Liver (tissue), 9 donors: Measurements from ENCODE around the gene BANK1. TPM values are rescaled to one million over a fixed set of nuclear protein-coding genes. Genes with fewer than 3 reads are reported as not detected.

Experiments used
- DNase-seq: peaks from one replicate; pipeline ENCODE4 v3.0.0-alpha.2; 2017; ENCODE audit warnings: low spot score
- H3K27ac ChIP-seq, 2 donors: one replicate each; pipeline ENCODE4 v1.7.0; 2013; ENCODE audit warnings: inconsistent platforms in 2 of 2, low read length in 2 of 2, control low read depth in 1 of 2, low read depth in 1 of 2, mild to moderate bottlenecking in 1 of 2
- H3K27me3 ChIP-seq, 4 donors: one replicate each; pipeline versions ENCODE4 v1.6.1 to v1.7.0; 2013; ENCODE audit warnings: low read length in 3 of 4, inconsistent platforms in 1 of 4, mild to moderate bottlenecking in 1 of 4, moderate library complexity in 1 of 4; ENCODE audit not compliant: control insufficient read depth in 4 of 4, insufficient read depth in 4 of 4
- H3K36me3 ChIP-seq, 4 donors: one replicate each; pipeline versions ENCODE4 v1.6.1 to v1.7.0; 2013; ENCODE audit warnings: low read length in 3 of 4, mild to moderate bottlenecking in 3 of 4, low read depth in 1 of 4, moderate library complexity in 1 of 4; ENCODE audit not compliant: control insufficient read depth in 4 of 4, insufficient read depth in 3 of 4
- H3K4me1 ChIP-seq, 4 donors: one replicate each; pipeline versions ENCODE4 v1.6.1 to v1.7.0; 2013; ENCODE audit warnings: low read length in 3 of 4, mild to moderate bottlenecking in 3 of 4, moderate library complexity in 1 of 4; ENCODE audit not compliant: control insufficient read depth in 4 of 4, insufficient read depth in 4 of 4
- H3K4me3 ChIP-seq, 3 donors: one replicate each; pipeline versions ENCODE4 v1.6.1 to v1.7.0; 2013; ENCODE audit warnings: low read length in 3 of 3, control low read depth in 1 of 3, low read depth in 1 of 3, mild to moderate bottlenecking in 1 of 3
- H3K9ac ChIP-seq, 2 donors: one replicate each; pipeline ENCODE4 v1.7.0; 2013; ENCODE audit warnings: low read length in 2 of 2, mild to moderate bottlenecking in 2 of 2, moderate library complexity in 2 of 2, control low read depth in 1 of 2, low read depth in 1 of 2
- H3K9me3 ChIP-seq, 4 donors: one replicate each; pipeline versions ENCODE4 v1.6.1 to v1.7.0; 2013; ENCODE audit warnings: low read length in 3 of 4; ENCODE audit not compliant: control insufficient read depth in 4 of 4
- EGR1 ChIP-seq, 2 donors: IDR thresholded peaks; 2 replicates each; pipeline ENCODE4 v1.6.1; 2016 to 2018; ENCODE audit warnings: antibody characterized with exemption in 2 of 2, low read depth in 2 of 2
- FOXA1 ChIP-seq: IDR thresholded peaks from 2 replicates; pipeline ENCODE4 v1.6.1; 2016; ENCODE audit warnings: antibody characterized with exemption
- FOXA2 ChIP-seq: IDR thresholded peaks from 2 replicates; pipeline ENCODE4 v1.6.1; 2016; ENCODE audit warnings: antibody characterized with exemption
- GABPA ChIP-seq, 2 donors: IDR thresholded peaks in 1 of 2; conservative IDR thresholded peaks in 1 of 2; 2 replicates each; pipeline ENCODE4 v1.6.1; 2016; ENCODE audit warnings: antibody characterized with exemption in 2 of 2, mild to moderate bottlenecking in 1 of 2, moderate library complexity in 1 of 2
- HNF4A ChIP-seq, 2 donors: conservative IDR thresholded peaks; 2 replicates each; pipeline ENCODE4 v1.6.1; 2016; ENCODE audit warnings: antibody characterized with exemption in 2 of 2, mild to moderate bottlenecking in 2 of 2
- HNF4G ChIP-seq: IDR thresholded peaks from 2 replicates; pipeline ENCODE4 v1.6.1; 2016; ENCODE audit warnings: antibody characterized with exemption
- JUND ChIP-seq, 2 donors: IDR thresholded peaks; 2 replicates each; pipeline ENCODE4 v1.6.1; 2016; ENCODE audit warnings: antibody characterized with exemption in 2 of 2
- NR2F2 ChIP-seq: IDR thresholded peaks from 2 replicates; pipeline ENCODE4 v1.6.1; 2016; ENCODE audit warnings: antibody characterized with exemption
- RAD21 ChIP-seq, 2 donors: IDR thresholded peaks; 2 replicates each; pipeline ENCODE4 v1.6.1; 2016; ENCODE audit warnings: antibody characterized with exemption in 2 of 2, mild to moderate bottlenecking in 2 of 2
- RXRA ChIP-seq, 2 donors: IDR thresholded peaks; 2 replicates each; pipeline ENCODE4 v1.6.1; 2017 to 2018; ENCODE audit warnings: antibody characterized with exemption in 2 of 2, mild to moderate bottlenecking in 1 of 2
- SP1 ChIP-seq: IDR thresholded peaks from 2 replicates; pipeline ENCODE4 v1.6.1; 2018; ENCODE audit warnings: antibody characterized with exemption, mild to moderate bottlenecking
- TAF1 ChIP-seq: conservative IDR thresholded peaks from 2 replicates; pipeline ENCODE4 v1.6.1; 2016; ENCODE audit warnings: antibody characterized with exemption, mild to moderate bottlenecking
- YY1 ChIP-seq: IDR thresholded peaks from 2 replicates; pipeline ENCODE4 v1.6.1; 2016; ENCODE audit warnings: antibody characterized with exemption, mild to moderate bottlenecking
- WGBS: extraction: QIAGEN DNeasy Blood & Tissue Kit; methylation state at CpG from one replicate; pipeline ENCODE4 v1.1.7; 2013; 5-methylcytosine and 5-hydroxymethylcytosine counted together
- polyA plus RNA-seq, 2 donors: library from polyadenylated mRNA; stranded (reverse) in 1 of 2; unstranded in 1 of 2; fragments of 200-250 nt in 1 of 2; fragments of >200 nt in 1 of 2; fragmentation: Nextera tagmentation in 1 of 2; extraction: Ambion mirVana in 1 of 2; gene quantifications; one replicate each; pipeline versions ENCODE4 v1.2.1 to v1.2.3, GENCODE V29; 2013 to 2015
- total RNA-seq, 2 donors: library from RNA; depleted of rRNA; stranded (reverse); fragments of >200 nt; gene quantifications; one replicate each; pipeline ENCODE4 v1.2.3, GENCODE V29; 2014
- TF ChIP-seq, protein P1 (sequence below): IDR thresholded peaks from 2 replicates; pipeline ENCODE4 v1.6.1; 2016; ENCODE audit warnings: antibody characterized with exemption
- TF ChIP-seq, protein P2 (sequence below): IDR thresholded peaks from 2 replicates; pipeline ENCODE4 v1.6.1; 2016; ENCODE audit warnings: antibody characterized with exemption
- TF ChIP-seq, protein P3 (sequence below): IDR thresholded peaks from 2 replicates; pipeline ENCODE4 v1.6.1; 2016; ENCODE audit warnings: antibody characterized with exemption, mild to moderate bottlenecking
- TF ChIP-seq, protein P4 (sequence below): fragments of 150-350 bp; IDR thresholded peaks from 2 replicates; pipeline ENCODE4 v1.5.1; 2017; ENCODE audit warnings: improper control_type of control experiment, low read depth, low read length; ENCODE audit not compliant: missing input control
- TF ChIP-seq, protein P5 (sequence below): IDR thresholded peaks from 2 replicates; pipeline ENCODE4 v1.6.1; 2016; ENCODE audit warnings: antibody characterized with exemption
- donor health status: healthy.
- donor health status: healthy.
- donor health status: healthy.
- donor health status: healthy.
- donor health status: healthy.

The BANK1 gene
- total and polyA plus RNA-seq, 4 donors: 0.06 to 1.7 (median 0.35) TPM

DNA sequence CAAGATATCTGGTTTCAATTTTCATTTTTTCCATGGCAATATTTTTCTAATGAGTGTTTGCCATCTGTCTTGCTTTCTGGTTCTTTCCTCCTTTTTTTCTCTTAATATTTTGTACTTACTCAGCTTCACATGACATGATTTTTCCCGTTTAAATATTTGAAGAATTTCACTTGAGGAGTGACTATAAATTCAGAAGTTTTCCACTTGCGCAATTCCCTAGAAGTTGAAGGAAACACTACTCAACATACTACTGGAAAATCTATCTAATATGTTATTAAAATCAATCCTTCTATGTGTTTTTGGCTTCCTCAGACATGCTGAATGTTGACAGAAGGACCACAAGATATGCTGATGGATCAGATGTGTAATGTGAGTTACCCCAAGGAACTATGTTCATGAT lies 36.8 kb upstream of the BANK1 start:
- Histone ChIP-seq H3K27ac (no peak overlapping the region), H3K4me3 (no peak overlapping the region), H3K9me3 (no peaks in the 10 kb centered on the region), H3K9ac (no peak overlapping the region), H3K27me3 (no peaks in the 10 kb centered on the region), H3K36me3 (no peaks in the 10 kb centered on the region), H3K4me1 (no peaks in the 10 kb centered on the region)
- DNase-seq: no peak
- TF ChIP-seq, protein P1, sequence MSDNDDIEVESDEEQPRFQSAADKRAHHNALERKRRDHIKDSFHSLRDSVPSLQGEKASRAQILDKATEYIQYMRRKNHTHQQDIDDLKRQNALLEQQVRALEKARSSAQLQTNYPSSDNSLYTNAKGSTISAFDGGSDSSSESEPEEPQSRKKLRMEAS: no peak
- no peak for TF ChIP-seq JUND (IDR thresholded peaks at IDR 0.05)
- no peak for TF ChIP-seq HNF4A (conservative IDR thresholded peaks at IDR 0.05)
- no peak for TF ChIP-seq SP1
- no peak for TF ChIP-seq EGR1 (IDR thresholded peaks at IDR 0.05; ENCODE audit: low read depth in 2 of 2)
- TF ChIP-seq, protein P2, sequence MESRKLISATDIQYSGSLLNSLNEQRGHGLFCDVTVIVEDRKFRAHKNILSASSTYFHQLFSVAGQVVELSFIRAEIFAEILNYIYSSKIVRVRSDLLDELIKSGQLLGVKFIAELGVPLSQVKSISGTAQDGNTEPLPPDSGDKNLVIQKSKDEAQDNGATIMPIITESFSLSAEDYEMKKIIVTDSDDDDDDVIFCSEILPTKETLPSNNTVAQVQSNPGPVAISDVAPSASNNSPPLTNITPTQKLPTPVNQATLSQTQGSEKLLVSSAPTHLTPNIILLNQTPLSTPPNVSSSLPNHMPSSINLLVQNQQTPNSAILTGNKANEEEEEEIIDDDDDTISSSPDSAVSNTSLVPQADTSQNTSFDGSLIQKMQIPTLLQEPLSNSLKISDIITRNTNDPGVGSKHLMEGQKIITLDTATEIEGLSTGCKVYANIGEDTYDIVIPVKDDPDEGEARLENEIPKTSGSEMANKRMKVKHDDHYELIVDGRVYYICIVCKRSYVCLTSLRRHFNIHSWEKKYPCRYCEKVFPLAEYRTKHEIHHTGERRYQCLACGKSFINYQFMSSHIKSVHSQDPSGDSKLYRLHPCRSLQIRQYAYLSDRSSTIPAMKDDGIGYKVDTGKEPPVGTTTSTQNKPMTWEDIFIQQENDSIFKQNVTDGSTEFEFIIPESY: no peak
- TF ChIP-seq RAD21 (IDR thresholded peaks at IDR 0.05): no peak
- TF ChIP-seq RXRA (IDR thresholded peaks at IDR 0.05): no peak
- TF ChIP-seq, protein P3, sequence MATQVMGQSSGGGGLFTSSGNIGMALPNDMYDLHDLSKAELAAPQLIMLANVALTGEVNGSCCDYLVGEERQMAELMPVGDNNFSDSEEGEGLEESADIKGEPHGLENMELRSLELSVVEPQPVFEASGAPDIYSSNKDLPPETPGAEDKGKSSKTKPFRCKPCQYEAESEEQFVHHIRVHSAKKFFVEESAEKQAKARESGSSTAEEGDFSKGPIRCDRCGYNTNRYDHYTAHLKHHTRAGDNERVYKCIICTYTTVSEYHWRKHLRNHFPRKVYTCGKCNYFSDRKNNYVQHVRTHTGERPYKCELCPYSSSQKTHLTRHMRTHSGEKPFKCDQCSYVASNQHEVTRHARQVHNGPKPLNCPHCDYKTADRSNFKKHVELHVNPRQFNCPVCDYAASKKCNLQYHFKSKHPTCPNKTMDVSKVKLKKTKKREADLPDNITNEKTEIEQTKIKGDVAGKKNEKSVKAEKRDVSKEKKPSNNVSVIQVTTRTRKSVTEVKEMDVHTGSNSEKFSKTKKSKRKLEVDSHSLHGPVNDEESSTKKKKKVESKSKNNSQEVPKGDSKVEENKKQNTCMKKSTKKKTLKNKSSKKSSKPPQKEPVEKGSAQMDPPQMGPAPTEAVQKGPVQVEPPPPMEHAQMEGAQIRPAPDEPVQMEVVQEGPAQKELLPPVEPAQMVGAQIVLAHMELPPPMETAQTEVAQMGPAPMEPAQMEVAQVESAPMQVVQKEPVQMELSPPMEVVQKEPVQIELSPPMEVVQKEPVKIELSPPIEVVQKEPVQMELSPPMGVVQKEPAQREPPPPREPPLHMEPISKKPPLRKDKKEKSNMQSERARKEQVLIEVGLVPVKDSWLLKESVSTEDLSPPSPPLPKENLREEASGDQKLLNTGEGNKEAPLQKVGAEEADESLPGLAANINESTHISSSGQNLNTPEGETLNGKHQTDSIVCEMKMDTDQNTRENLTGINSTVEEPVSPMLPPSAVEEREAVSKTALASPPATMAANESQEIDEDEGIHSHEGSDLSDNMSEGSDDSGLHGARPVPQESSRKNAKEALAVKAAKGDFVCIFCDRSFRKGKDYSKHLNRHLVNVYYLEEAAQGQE: no peak
- no peak for TF ChIP-seq GABPA (IDR thresholded peaks at IDR 0.05 in 1 of 2, conservative IDR thresholded peaks at IDR 0.05 in 1 of 2)
- TF ChIP-seq, protein P4, sequence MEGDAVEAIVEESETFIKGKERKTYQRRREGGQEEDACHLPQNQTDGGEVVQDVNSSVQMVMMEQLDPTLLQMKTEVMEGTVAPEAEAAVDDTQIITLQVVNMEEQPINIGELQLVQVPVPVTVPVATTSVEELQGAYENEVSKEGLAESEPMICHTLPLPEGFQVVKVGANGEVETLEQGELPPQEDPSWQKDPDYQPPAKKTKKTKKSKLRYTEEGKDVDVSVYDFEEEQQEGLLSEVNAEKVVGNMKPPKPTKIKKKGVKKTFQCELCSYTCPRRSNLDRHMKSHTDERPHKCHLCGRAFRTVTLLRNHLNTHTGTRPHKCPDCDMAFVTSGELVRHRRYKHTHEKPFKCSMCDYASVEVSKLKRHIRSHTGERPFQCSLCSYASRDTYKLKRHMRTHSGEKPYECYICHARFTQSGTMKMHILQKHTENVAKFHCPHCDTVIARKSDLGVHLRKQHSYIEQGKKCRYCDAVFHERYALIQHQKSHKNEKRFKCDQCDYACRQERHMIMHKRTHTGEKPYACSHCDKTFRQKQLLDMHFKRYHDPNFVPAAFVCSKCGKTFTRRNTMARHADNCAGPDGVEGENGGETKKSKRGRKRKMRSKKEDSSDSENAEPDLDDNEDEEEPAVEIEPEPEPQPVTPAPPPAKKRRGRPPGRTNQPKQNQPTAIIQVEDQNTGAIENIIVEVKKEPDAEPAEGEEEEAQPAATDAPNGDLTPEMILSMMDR: no peak
- no peak for TF ChIP-seq HNF4G
- TF ChIP-seq, protein P5, sequence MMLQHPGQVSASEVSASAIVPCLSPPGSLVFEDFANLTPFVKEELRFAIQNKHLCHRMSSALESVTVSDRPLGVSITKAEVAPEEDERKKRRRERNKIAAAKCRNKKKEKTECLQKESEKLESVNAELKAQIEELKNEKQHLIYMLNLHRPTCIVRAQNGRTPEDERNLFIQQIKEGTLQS: no peak
- no peak for TF ChIP-seq TAF1
- no peak for TF ChIP-seq YY1
- TF ChIP-seq FOXA1: no peak
- no peak for TF ChIP-seq FOXA2
- no peak for TF ChIP-seq NR2F2
- WGBS: 73% methylated on average over 2 of the region's 2 CpGs
